Measurements from ENCODE around the gene CCDC102B.

- TF ChIP-seq CTCF (IDR thresholded peaks at IDR 0.05) (no peak), POLR2AphosphoS5 (IDR thresholded peaks at IDR 0.05; ENCODE audit: low read depth, low read length) (no peak)
Measured at GRCh38 chr18:68942230-68942629, 144.3 kb downstream of the CCDC102B start.

Data from Panc1 (cell line).